ENCODE measurements around the gene CPLX3.
"Not testable (repeated sequence)": the region's sequence is repeated elsewhere in the genome, so short reads cannot be mapped to it uniquely, and the experiment has no call there.

The CPLX3 gene

GRCh38 chr15:74826364-74826819 is at the start of gene CPLX3:
TSS of gene CPLX3 (plus strand) at chr15:74826627. CDS start at chr15:74826704, 77 bp downstream.
- DNase-seq, result no peak

- DNase-seq, result no peak
Observed at GRCh38 chr15:74776821-74777768, 49.3 kb upstream of the CPLX3 start.

GRCh38 chr15:74777769-74778598 is 48.4 kb upstream of the CPLX3 start:
- no peak for DNase-seq

- DNase-seq, result no peak
Observed at GRCh38 chr15:74778599-74778970, 47.8 kb upstream of the CPLX3 start.

- DNase-seq, result no peak
Observed at GRCh38 chr15:74779162-74779648, 47.2 kb upstream of the CPLX3 start.

- no peak for DNase-seq
Observed at GRCh38 chr15:74780523-74781430, 45.6 kb upstream of the CPLX3 start.

GRCh38 chr15:74781431-74782258 is 44.8 kb upstream of the CPLX3 start, which contains the start of gene CSK:
TSS of gene CSK (plus strand) at chr15:74782080. CDS start at chr15:74798298, 16,218 bp downstream.
- peak; percentile 15 for DNase-seq

- DNase-seq, result no peak
Observed at GRCh38 chr15:74782259-74783071, 44.0 kb upstream of the CPLX3 start.

- no peak for DNase-seq
Observed at GRCh38 chr15:74783072-74783807, 43.2 kb upstream of the CPLX3 start.

- no peak for DNase-seq
Observed at GRCh38 chr15:74783808-74784175, 42.6 kb upstream of the CPLX3 start.

GRCh38 chr15:74784426-74785193 is 41.8 kb upstream of the CPLX3 start:
- DNase-seq, result no peak

- no peak for DNase-seq
Observed at GRCh38 chr15:74785194-74786032, 41.0 kb upstream of the CPLX3 start.

- not testable (repeated sequence) for DNase-seq
Observed at GRCh38 chr15:74786081-74786480, 40.3 kb upstream of the CPLX3 start.

GRCh38 chr15:74786551-74787165 is 39.8 kb upstream of the CPLX3 start:
- no peak for DNase-seq

- no peak for DNase-seq
Observed at GRCh38 chr15:74787251-74788041, 39.0 kb upstream of the CPLX3 start.

- DNase-seq, result no peak
Observed at GRCh38 chr15:74788042-74788682, 38.3 kb upstream of the CPLX3 start.

All from kidney glomerular epithelial cell (primary cell).